Measurements from ENCODE around the gene ERN1.

ERN1 gene

DNA sequence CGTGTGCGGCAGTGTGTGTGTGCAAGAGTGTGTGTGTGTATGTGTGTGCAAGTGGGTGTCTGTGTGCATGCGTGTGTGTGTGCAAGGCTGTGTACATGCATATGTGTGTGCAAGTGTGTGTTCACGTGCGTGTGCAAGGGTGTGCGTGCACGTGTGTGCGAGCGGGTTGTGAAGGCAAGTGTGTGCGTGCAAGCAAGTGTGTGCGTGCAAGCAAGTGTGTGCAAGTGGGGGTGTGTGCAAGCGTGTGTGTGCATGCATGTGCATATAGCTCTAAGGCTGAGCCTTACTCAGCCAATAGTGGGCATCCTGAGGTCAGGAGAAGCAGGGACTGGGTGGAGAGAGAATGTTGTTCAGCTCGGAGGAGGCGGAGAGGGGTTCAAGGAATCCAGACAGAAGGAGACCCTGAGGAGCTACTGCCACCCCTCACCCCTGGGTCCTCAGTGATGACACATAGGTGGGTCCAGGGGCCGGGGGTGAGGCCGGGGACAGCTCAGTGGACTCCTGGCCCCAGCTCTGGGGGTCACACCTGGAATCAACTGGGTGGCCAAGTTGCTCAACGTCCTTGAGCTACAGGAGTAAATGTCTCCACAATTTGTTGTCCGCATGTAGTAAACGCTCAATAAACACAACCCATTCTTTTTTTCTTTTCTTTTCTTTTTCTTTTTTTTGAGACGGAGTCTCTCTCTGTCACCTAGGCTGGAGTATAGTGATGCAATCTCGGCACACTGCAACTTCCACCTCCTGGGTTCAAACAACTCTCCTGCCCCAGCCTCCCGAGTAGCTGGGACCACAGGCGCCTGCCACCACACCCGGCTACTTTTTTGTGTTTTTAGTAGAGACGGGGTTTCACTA is 130.0 kb downstream of the ERN1 start:
- DNase-seq: no peak
- H3K79me2 ChIP-seq (ENCODE audit: insufficient read depth, low read length): no peaks in the 10 kb centered on the region
- no peak overlapping the region for H2AFZ ChIP-seq (ENCODE audit: low read depth, low read length)
- no peak for ATAC-seq (ENCODE audit: insufficient read depth, low read depth)
- peaks cover 22% of the 10 kb centered on the region for H3K4me1 ChIP-seq (ENCODE audit: insufficient read depth, low read length)
- no peak for TF ChIP-seq CTCF (IDR thresholded peaks at IDR 0.05; ENCODE audit: borderline replicate concordance, extremely low read depth, low read length, poor library complexity, severe bottlenecking)
- TF ChIP-seq EZH2 (IDR thresholded peaks at IDR 0.05; ENCODE audit: borderline replicate concordance, low read depth, low read length, severe bottlenecking): no peak
- H3K27me3 ChIP-seq (ENCODE audit: insufficient read depth, low read length, poor library complexity): no peaks in the 10 kb centered on the region
- no peak overlapping the region for H3K9ac ChIP-seq (ENCODE audit: low read depth, low read length)
- peak overlapping the region; percentile 24 for H3K4me2 ChIP-seq (ENCODE audit: insufficient read depth, low read length)
- H3K27ac ChIP-seq (ENCODE audit: low read length): no peak overlapping the region
- peaks cover 27% of the 10 kb centered on the region for H3K36me3 ChIP-seq (ENCODE audit: insufficient read depth, low read length)
- H3K4me3 ChIP-seq (ENCODE audit: low read depth in 1 of 2, low read length in 2 of 2): no peak overlapping the region
- H3K9me3 ChIP-seq (ENCODE audit: insufficient read depth, low read length, severe bottlenecking): no peaks in the 10 kb centered on the region
- H4K20me1 ChIP-seq (ENCODE audit: insufficient read depth, low read length): peaks cover 4% of the 10 kb centered on the region; the same call in 1 of the 2 replicates

GRCh38 chr17:63998721-63999679 is 130.9 kb downstream of the ERN1 start:
- DNase-seq: no peak
- H2AFZ ChIP-seq (ENCODE audit: low read depth, low read length): peak overlapping the region; percentile 85; the same call in 1 of the 2 replicates
- H3K9me3 ChIP-seq (ENCODE audit: insufficient read depth, low read length, severe bottlenecking): no peaks in the 10 kb centered on the region
- no peaks in the 10 kb centered on the region for H3K27me3 ChIP-seq (ENCODE audit: insufficient read depth, low read length, poor library complexity)
- peaks cover 4% of the 10 kb centered on the region; the same call in 1 of the 2 replicates for H4K20me1 ChIP-seq (ENCODE audit: insufficient read depth, low read length)
- no peak overlapping the region for H3K27ac ChIP-seq (ENCODE audit: low read length)
- no peak for TF ChIP-seq CTCF (IDR thresholded peaks at IDR 0.05; ENCODE audit: borderline replicate concordance, extremely low read depth, low read length, poor library complexity, severe bottlenecking)
- no peak for TF ChIP-seq EZH2 (IDR thresholded peaks at IDR 0.05; ENCODE audit: borderline replicate concordance, low read depth, low read length, severe bottlenecking)
- peaks cover 18% of the 10 kb centered on the region for H3K36me3 ChIP-seq (ENCODE audit: insufficient read depth, low read length)
- no peaks in the 10 kb centered on the region for H3K79me2 ChIP-seq (ENCODE audit: insufficient read depth, low read length)
- H3K4me1 ChIP-seq (ENCODE audit: insufficient read depth, low read length): peaks cover 22% of the 10 kb centered on the region
- H3K9ac ChIP-seq (ENCODE audit: low read depth, low read length): peak overlapping the region; percentile 55
- ATAC-seq (ENCODE audit: insufficient read depth, low read depth): no peak; the same call in 1 of the 3 replicates
- peak overlapping the region; percentile 10 to 64; a peak in 3 of 4 replicates for H3K4me3 ChIP-seq (ENCODE audit: low read depth in 1 of 2, low read length in 2 of 2)
- peak overlapping the region; percentile 92 for H3K4me2 ChIP-seq (ENCODE audit: insufficient read depth, low read length)

DNA sequence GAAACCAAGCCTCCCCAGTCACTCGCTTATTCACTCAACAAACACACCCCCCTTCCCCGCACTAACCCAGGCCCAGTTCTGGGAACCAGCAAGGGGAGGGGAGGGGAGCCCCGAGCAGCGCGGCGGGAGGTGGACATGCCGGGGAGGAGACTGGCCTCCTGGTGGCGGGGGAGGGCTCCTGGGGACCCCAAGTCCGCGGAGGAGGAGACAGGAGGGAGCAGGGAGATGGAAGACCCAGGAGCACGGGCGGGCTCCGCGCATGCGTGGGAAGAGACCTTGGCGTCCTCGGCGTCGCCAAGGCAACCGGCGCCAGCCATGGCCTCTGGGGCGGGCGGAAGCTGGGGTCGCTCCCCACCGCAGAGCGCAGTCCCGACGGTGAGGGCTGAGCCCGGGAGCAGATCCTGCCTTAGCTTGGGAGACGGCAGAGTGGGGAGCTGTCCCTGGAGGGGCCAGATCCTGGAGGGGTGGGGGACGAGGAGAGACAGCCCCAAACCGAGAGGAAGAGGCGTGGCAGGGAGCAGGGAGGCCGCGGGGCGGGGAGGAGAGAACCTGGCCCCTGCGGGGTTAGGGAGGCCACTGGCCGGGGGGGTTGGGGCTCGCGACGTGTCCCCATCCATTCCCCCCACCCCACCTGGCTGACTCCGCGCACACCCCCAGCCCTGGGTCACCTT is 131.8 kb downstream of the ERN1 start, which contains the start of gene PRR29:
Gene PRR29 (plus strand): TSS at position 302 of the 671 bp plus-strand sequence. CDS start 14 bp downstream, at position 316.
- peak; percentile 86 for DNase-seq

More for the DNA sequence above, 131.8 kb downstream of the ERN1 start, which contains the start of gene PRR29:
- no peaks in the 10 kb centered on the region for H3K27me3 ChIP-seq (ENCODE audit: insufficient read depth, low read length, poor library complexity)
- no peaks in the 10 kb centered on the region for H4K20me1 ChIP-seq (ENCODE audit: insufficient read depth, low read length)
- peak within 1 kb of the TSS; percentile 85 for H2AFZ ChIP-seq (ENCODE audit: low read depth, low read length)
- H3K79me2 ChIP-seq (ENCODE audit: insufficient read depth, low read length): no peaks in the 10 kb centered on the region
- H3K4me3 ChIP-seq (ENCODE audit: low read depth in 1 of 2, low read length in 2 of 2): peak within 1 kb of the TSS; percentile 10 to 64; a peak in 3 of 4 replicates
- peak within 1 kb of the TSS; percentile 92 for H3K4me2 ChIP-seq (ENCODE audit: insufficient read depth, low read length)
- H3K9ac ChIP-seq (ENCODE audit: low read depth, low read length): peak within 1 kb of the TSS; percentile 55
- H3K4me1 ChIP-seq (ENCODE audit: insufficient read depth, low read length): peaks cover 22% of the 10 kb centered on the region
- TF ChIP-seq CTCF (IDR thresholded peaks at IDR 0.05; ENCODE audit: borderline replicate concordance, extremely low read depth, low read length, poor library complexity, severe bottlenecking) (no peak), EZH2 (IDR thresholded peaks at IDR 0.05; ENCODE audit: borderline replicate concordance, low read depth, low read length, severe bottlenecking) (no peak)
- peaks cover 10% of the 10 kb centered on the region for H3K36me3 ChIP-seq (ENCODE audit: insufficient read depth, low read length)
- H3K9me3 ChIP-seq (ENCODE audit: insufficient read depth, low read length, severe bottlenecking): no peaks in the 10 kb centered on the region
- peak; percentile 96 for ATAC-seq (ENCODE audit: insufficient read depth, low read depth)
- H3K27ac ChIP-seq (ENCODE audit: low read length): no peak within 1 kb of the TSS

Data from DND-41 (cell line).